HepG2 (cell line): ENCODE results near the gene GNA12. TPM values are rescaled to one million over a fixed set of nuclear protein-coding genes. Genes with fewer than 3 reads are reported as not detected.
"Not testable (repeated sequence)": the region's sequence is repeated elsewhere in the genome, so short reads cannot be mapped to it uniquely, and the experiment has no call there.

Experiments used
- ATAC-seq: fragments of 200-7000 bp; cut with Tn5 transposase; 3 replicates; pipeline ENCODE4 v1.9.1; 2020; ENCODE audit warnings: mild to moderate bottlenecking, moderate library complexity
- BruUV-seq: library from RNA; stranded (reverse); fragments of 400-500 nt; replicated peaks from 2 replicates; lab custom pipeline; 2021; lab: Mats Ljungman, UMichigan
- CTCF ChIA-PET: fragments of 300-600 bp; formaldehyde crosslinking; extraction: SDS; loops from one replicate; lab custom pipeline; 2021; ENCODE audit warnings: low total read pairs, inconsistent platforms, low intra/inter-chr PET ratio; lab: Yijun Ruan, JAX
- POLR2A ChIA-PET: fragments of 350-600 bp; sonication (Branson Sonifier 250); formaldehyde crosslinking; loops from one replicate; lab custom pipeline; 2020; ENCODE audit warnings: antibody characterized with exemption, inconsistent platforms; lab: Yijun Ruan, JAX
- DNase-seq: peaks from one replicate; pipeline ENCODE4 v3.0.0-alpha.2; 2015; ENCODE audit warnings: low spot score
- FAIRE-seq: peaks from 3 replicates; lab custom pipeline; 2011; peaks lifted over from hg19 to GRCh38; lab: Jason Lieb, UNC
- H2AFZ ChIP-seq: one replicate; pipeline ENCODE4 v1.6.1; 2011; ENCODE audit warnings: low read length, inconsistent platforms
- H3K27ac ChIP-seq: fragments of 300-600 bp; 3 replicates; pipeline ENCODE4 v1.8.0; 2011; ENCODE audit warnings: mixed run types, mild to moderate bottlenecking, mixed read lengths, low read length, inconsistent platforms; ENCODE audit not compliant: insufficient read depth; ENCODE audit errors: extremely low read length
- H3K27me3 ChIP-seq, 2 experiments: fragments of 200-600 bp in 1 of 2; 2 replicates in 1 of 2; 3 replicates in 1 of 2; pipeline versions ENCODE4 v1.6.0 to v1.8.0; 2011; ENCODE audit warnings: low read length in 2 of 2, mild to moderate bottlenecking in 2 of 2, moderate library complexity in 2 of 2, inconsistent platforms in 1 of 2; ENCODE audit not compliant: insufficient read depth in 2 of 2, control insufficient read depth in 1 of 2
- H3K36me3 ChIP-seq, 2 experiments: fragments of 200-600 bp in 1 of 2; replicated peaks in 1 of 2; 2 replicates in 1 of 2; 3 replicates in 1 of 2; pipeline versions ENCODE4 v1.5.1 to v1.8.0; 2011; ENCODE audit warnings: low read length in 2 of 2, inconsistent platforms in 1 of 2; ENCODE audit not compliant: insufficient read depth in 2 of 2, control insufficient read depth in 1 of 2
- H3K4me1 ChIP-seq: 2 replicates; pipeline ENCODE4 v1.5.1; 2012; ENCODE audit warnings: low read length, inconsistent platforms; ENCODE audit not compliant: insufficient read depth
- H3K4me2 ChIP-seq: 2 replicates; pipeline ENCODE4 v1.6.0; 2011; ENCODE audit warnings: low read depth, low read length, inconsistent platforms
- H3K4me3 ChIP-seq, 3 experiments: fragments of 200-600 bp in 1 of 3; sonication (generic), shearing (Covaris generic) in 1 of 3; replicated peaks in 1 of 3; 2 replicates each; pipeline ENCODE4 v1.5.1; 2011 to 2016; ENCODE audit warnings: low read length in 3 of 3, inconsistent platforms in 2 of 3, low read depth in 2 of 3, mild to moderate bottlenecking in 2 of 3, control low read depth in 1 of 3, mixed read lengths in 1 of 3; ENCODE audit not compliant: insufficient read depth in 1 of 3
- H3K79me2 ChIP-seq: one replicate; pipeline ENCODE4 v1.6.1; 2011; ENCODE audit warnings: low read length, inconsistent platforms; ENCODE audit not compliant: insufficient read depth
- H3K9ac ChIP-seq: 2 replicates; pipeline ENCODE4 v1.6.0; 2011; ENCODE audit warnings: mild to moderate bottlenecking, low read depth, low read length, inconsistent platforms; ENCODE audit not compliant: insufficient read depth
- H3K9me3 ChIP-seq: 2 replicates; pipeline ENCODE4 v1.5.1; 2012; ENCODE audit warnings: mild to moderate bottlenecking, low read length
- H4K20me1 ChIP-seq: 2 replicates; pipeline ENCODE4 v1.6.0; 2011; ENCODE audit warnings: inconsistent platforms, mild to moderate bottlenecking, low read length, moderate library complexity; ENCODE audit not compliant: insufficient read depth
- CBX1 ChIP-seq: IDR thresholded peaks from one replicate; pipeline ENCODE4 v1.6.1; 2016; ENCODE audit warnings: antibody characterized with exemption, low read depth
- GABPB1 ChIP-seq: IDR thresholded peaks from 2 replicates; pipeline ENCODE4 v1.6.1; 2016; ENCODE audit warnings: mild to moderate bottlenecking, missing genetic modification reagents, moderate library complexity, missing compliant biosample characterization
- WGBS: methylation state at CpG from one replicate; pipeline ENCODE4 v1.1.6; 2017; ENCODE audit warnings: low lambda C conversion rate; 5-methylcytosine and 5-hydroxymethylcytosine counted together
- in situ Hi-C: cut with HindIII; loops from 2 replicates; pipeline ENCODE4 v1.10.0; 2017; ENCODE audit warnings: low pct_unique_long_range_greater_than_20kb; ENCODE audit not compliant: extremely low pct_ligation_motif_present
- intact Hi-C: fragments of 100-400 bp; cut with micrococcal nuclease; formaldehyde crosslinking; loops from one replicate; pipeline ENCODE4 v1.10.0; 2022; ENCODE audit not compliant: unreplicated experiment
- polyA plus RNA-seq, 8 experiments: library from polyadenylated mRNA; depleted of rRNA in 3 of 8; stranded (reverse) in 7 of 8; unstranded in 1 of 8; fragments of >200 nt; fragmentation: Illumina TruSeq in 4 of 8; extraction: Trizol in 4 of 8; gene quantifications; 2 replicates each; pipeline versions ENCODE4 v1.2.1 to v1.2.3, GENCODE V29; 2011 to 2016; ENCODE audit warnings: low read depth in 4 of 8, missing spikeins in 1 of 8, mixed read lengths in 1 of 8; ENCODE audit not compliant: insufficient read depth in 1 of 8
- total RNA-seq, 5 experiments: library from RNA; depleted of rRNA; stranded (reverse); fragments of >200 nt; fragmentation: Illumina TruSeq; extraction: Trizol; gene quantifications; 2 replicates each; pipeline ENCODE4 v1.2.3, GENCODE V29; 2016; ENCODE audit warnings: low read depth in 1 of 5
- TF ChIP-seq, protein P1 (sequence below): sonication (generic); formaldehyde crosslinking; IDR thresholded peaks from 2 replicates; pipeline ENCODE4 v1.4.0; 2020; ENCODE audit warnings: missing genetic modification reagents

Gene GNA12
- total and polyA plus RNA-seq, 2 of the 13 experiments (the other 11 are each of a cell fraction or from before 2014, with no cell fraction given) = 16.2 to 50.9 TPM

DNA sequence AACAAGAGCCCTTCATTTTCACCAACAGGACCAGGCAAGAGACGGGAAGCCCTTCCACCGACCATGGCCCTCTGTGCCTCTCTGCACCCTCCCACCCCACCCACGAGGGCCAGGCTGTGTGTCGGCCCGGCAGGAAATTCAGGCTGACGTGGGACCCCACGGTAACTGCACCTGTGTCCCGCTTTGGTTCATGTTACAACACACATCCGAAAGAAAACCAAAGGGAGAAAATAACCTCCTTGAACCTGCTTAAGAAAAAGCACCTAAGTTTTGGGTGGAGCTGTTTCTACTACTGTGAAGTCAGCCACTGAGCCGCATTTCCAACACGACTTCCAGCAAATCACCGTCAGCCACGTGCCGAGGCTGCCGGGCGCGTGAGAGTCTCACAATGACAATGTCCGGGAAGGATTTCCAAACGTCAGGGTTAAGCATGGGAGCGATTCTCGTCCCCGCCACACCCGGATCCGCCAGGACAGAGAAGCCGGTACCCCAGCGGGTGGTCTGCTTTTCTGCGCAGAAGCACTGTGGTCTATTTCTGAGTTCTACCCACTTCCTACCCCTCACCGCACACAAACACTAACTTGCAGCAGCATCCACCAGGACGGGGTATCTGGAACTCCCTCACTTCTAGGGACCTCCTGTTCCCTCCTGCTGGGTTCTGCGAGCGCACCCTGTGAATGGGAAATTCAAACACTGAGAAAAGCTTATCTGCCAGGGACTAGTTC is 119.5 kb downstream of the GNA12 start (continued):
- TF ChIP-seq, protein P1, sequence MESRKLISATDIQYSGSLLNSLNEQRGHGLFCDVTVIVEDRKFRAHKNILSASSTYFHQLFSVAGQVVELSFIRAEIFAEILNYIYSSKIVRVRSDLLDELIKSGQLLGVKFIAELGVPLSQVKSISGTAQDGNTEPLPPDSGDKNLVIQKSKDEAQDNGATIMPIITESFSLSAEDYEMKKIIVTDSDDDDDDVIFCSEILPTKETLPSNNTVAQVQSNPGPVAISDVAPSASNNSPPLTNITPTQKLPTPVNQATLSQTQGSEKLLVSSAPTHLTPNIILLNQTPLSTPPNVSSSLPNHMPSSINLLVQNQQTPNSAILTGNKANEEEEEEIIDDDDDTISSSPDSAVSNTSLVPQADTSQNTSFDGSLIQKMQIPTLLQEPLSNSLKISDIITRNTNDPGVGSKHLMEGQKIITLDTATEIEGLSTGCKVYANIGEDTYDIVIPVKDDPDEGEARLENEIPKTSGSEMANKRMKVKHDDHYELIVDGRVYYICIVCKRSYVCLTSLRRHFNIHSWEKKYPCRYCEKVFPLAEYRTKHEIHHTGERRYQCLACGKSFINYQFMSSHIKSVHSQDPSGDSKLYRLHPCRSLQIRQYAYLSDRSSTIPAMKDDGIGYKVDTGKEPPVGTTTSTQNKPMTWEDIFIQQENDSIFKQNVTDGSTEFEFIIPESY (CRISPR knock-in tag) = no peak
- TF ChIP-seq CBX1 = no peak
- no peak for TF ChIP-seq GABPB1

DNA sequence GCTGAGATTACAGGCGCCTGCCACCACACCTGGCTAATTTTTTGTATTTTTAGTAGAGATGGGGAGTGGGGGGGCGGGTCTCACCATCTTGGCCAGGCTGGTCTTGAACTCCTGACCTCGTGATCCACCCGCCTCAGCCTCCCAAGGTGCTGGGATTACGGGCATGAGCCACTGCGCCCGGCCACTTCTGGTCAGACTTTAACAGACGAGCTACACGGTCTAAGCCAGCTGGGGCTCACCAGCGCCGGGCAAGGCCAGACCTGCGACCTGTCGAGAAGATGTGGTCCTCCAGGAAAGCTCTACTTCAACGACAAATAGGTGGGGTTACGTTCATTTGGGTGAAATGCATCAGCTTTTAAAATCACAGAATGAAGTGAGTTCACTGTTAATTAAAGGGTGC is 120.1 kb downstream of the GNA12 start:
- H3K4me1 ChIP-seq, in situ Hi-C loops, CTCF ChIA-PET, FAIRE-seq, H3K27me3 ChIP-seq, DNase-seq, H3K4me3 ChIP-seq, H2AFZ ChIP-seq, H3K9me3 ChIP-seq, H3K27ac ChIP-seq, BruUV-seq, ATAC-seq, POLR2A ChIA-PET, H3K9ac ChIP-seq, H3K79me2 ChIP-seq, intact Hi-C loops, H4K20me1 ChIP-seq, H3K4me2 ChIP-seq: not testable (repeated sequence)
- peaks cover 7 to 29% of the 10 kb centered on the region in 2 experiments; a peak in 4 of 5 replicates for H3K36me3 ChIP-seq
- WGBS = 98% methylated on average over 15 of the region's 15 CpGs
